HG03060 (cell line): ENCODE results near the gene ERCC3.
"Not testable (repeated sequence)": the region's sequence is repeated elsewhere in the genome, so short reads cannot be mapped to it uniquely, and the experiment has no call there.

Source experiments
- ATAC-seq: cut with Tn5 transposase; IDR thresholded peaks from one replicate; pipeline ENCODE4 v1.9.1; 2021; ENCODE audit warnings: low read depth, moderate number of reproducible peaks; ENCODE audit not compliant: unreplicated experiment

Gene ERCC3

GRCh38 chr2:127228102-127228501 lies 65.8 kb downstream of the ERCC3 start:
- ATAC-seq, result no peak

GRCh38 chr2:127227264-127227660 lies 66.7 kb downstream of the ERCC3 start:
- not testable (repeated sequence) for ATAC-seq

- ATAC-seq, result no peak
Observed at GRCh38 chr2:127226520-127227263, 67.3 kb downstream of the ERCC3 start.

GRCh38 chr2:127226132-127226519 lies 67.8 kb downstream of the ERCC3 start:
- no peak for ATAC-seq

- ATAC-seq, result no peak
Observed at GRCh38 chr2:127225186-127225960, 68.6 kb downstream of the ERCC3 start.

GRCh38 chr2:127224135-127224534 lies 69.8 kb downstream of the ERCC3 start:
- ATAC-seq, result not testable (repeated sequence)

GRCh38 chr2:127220768-127221527 lies 73.0 kb downstream of the ERCC3 start:
- ATAC-seq, result no peak

- no peak for ATAC-seq
Observed at GRCh38 chr2:127220102-127220767, 73.7 kb downstream of the ERCC3 start, which contains the start of gene CYP27C1. Gene CYP27C1, minus strand, starts transcription at chr2:127220299. Its CDS starts 29 bp downstream, at chr2:127220270.

GRCh38 chr2:127219171-127220070 lies 74.5 kb downstream of the ERCC3 start:
- ATAC-seq, result no peak

GRCh38 chr2:127218812-127219170 lies 75.2 kb downstream of the ERCC3 start:
- ATAC-seq, result no peak

GRCh38 chr2:127217470-127218325 lies 76.2 kb downstream of the ERCC3 start:
- no peak for ATAC-seq

GRCh38 chr2:127216593-127216992 lies 77.4 kb downstream of the ERCC3 start:
- no peak for ATAC-seq

- ATAC-seq, result no peak
Observed at GRCh38 chr2:127216095-127216494, 77.8 kb downstream of the ERCC3 start.

- ATAC-seq, result not testable (repeated sequence)
Observed at GRCh38 chr2:127214201-127214600, 79.7 kb downstream of the ERCC3 start.

- ATAC-seq, result no peak
Observed at GRCh38 chr2:127208313-127208712, 85.6 kb downstream of the ERCC3 start.
